GM06990 (cell line): Measurements from ENCODE around the gene C1orf122.

ENCODE experiments used
- DNase-seq: peaks from one replicate; pipeline ENCODE4 v3.0.0-alpha.2; 2011; ENCODE audit not compliant: insufficient read length; ENCODE audit errors: extremely low read depth
- H3K27me3 ChIP-seq: replicated peaks from 2 replicates; pipeline ENCODE4 v1.6.0; 2011; ENCODE audit warnings: low read length; ENCODE audit not compliant: control insufficient read depth, insufficient read depth
- H3K36me3 ChIP-seq: 2 replicates; pipeline ENCODE4 v1.5.1; 2011; ENCODE audit warnings: low read length; ENCODE audit not compliant: control insufficient read depth, insufficient read depth
- H3K4me3 ChIP-seq: replicated peaks from 2 replicates; pipeline ENCODE4 v1.5.1; 2011; ENCODE audit warnings: low read depth, mild to moderate bottlenecking, control low read depth, low read length
- TF ChIP-seq, protein P1 (sequence below): IDR thresholded peaks from 2 replicates; pipeline ENCODE4 v1.5.1; 2011; ENCODE audit warnings: low read length, control low read depth, mild to moderate bottlenecking, inconsistent platforms; ENCODE audit not compliant: insufficient read depth, poor library complexity, severe bottlenecking

The C1orf122 gene

GRCh38 chr1:37850352-37850955 is 42.9 kb downstream of the C1orf122 start:
- Histone ChIP-seq H3K4me3 (no peak overlapping the region), H3K27me3 (no peaks in the 10 kb centered on the region), H3K36me3 (peaks cover 6% of the 10 kb centered on the region)
- TF ChIP-seq, protein P1, sequence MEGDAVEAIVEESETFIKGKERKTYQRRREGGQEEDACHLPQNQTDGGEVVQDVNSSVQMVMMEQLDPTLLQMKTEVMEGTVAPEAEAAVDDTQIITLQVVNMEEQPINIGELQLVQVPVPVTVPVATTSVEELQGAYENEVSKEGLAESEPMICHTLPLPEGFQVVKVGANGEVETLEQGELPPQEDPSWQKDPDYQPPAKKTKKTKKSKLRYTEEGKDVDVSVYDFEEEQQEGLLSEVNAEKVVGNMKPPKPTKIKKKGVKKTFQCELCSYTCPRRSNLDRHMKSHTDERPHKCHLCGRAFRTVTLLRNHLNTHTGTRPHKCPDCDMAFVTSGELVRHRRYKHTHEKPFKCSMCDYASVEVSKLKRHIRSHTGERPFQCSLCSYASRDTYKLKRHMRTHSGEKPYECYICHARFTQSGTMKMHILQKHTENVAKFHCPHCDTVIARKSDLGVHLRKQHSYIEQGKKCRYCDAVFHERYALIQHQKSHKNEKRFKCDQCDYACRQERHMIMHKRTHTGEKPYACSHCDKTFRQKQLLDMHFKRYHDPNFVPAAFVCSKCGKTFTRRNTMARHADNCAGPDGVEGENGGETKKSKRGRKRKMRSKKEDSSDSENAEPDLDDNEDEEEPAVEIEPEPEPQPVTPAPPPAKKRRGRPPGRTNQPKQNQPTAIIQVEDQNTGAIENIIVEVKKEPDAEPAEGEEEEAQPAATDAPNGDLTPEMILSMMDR = no peak
- DNase-seq = no peak

DNA sequence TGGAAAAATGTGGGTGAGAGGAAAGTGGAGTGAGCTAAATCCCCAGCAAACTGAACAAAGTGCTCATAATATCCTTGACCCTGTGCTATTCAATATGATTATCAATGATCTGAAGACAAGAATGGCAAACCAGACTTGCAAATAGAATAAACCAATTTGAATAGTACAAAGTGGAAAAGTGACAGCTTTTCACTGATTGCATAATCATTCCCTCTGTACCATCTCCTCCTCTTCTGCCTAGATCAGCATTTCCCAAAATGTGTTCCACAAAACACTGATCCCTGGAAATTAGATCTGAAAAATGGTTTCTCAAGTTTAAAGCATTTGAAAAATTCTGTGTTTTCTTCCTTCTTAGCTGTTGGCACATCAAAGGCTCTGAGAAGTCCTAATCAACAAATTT is 43.7 kb downstream of the C1orf122 start:
- DNase-seq = no peak
- Histone ChIP-seq H3K27me3 (no peaks in the 10 kb centered on the region), H3K4me3 (no peak overlapping the region), H3K36me3 (peaks cover 6% of the 10 kb centered on the region)
- TF ChIP-seq, protein P1 = no peak

DNA sequence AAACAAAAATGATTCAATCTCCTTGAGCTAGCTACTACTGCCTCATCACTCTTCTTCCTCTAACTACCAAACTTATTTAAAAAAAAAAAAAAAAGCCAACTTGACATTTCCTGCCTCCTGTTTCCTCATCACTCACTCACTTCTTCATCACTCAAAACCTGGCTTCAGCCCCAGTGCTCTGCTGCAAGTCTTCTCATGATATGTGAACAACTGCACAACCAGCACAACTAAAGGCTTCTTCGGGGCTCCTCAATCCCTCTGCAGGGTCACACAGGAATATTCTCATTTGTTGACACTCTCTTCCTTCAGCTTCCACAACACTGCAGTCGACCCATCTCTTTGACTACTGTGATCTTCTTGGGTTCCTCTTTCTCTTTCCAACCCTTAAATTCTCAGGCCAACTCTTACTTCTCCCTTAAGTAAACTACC is 44.2 kb downstream of the C1orf122 start:
- TF ChIP-seq, protein P1 = no peak
- no peak for DNase-seq
- H3K36me3 ChIP-seq = peaks cover 6% of the 10 kb centered on the region
- no peaks in the 10 kb centered on the region for H3K27me3 ChIP-seq
- no peak overlapping the region for H3K4me3 ChIP-seq

- DNase-seq = no peak
- Histone ChIP-seq H3K36me3 (peaks cover 6% of the 10 kb centered on the region), H3K27me3 (no peaks in the 10 kb centered on the region), H3K4me3 (no peak overlapping the region)
- TF ChIP-seq, protein P1 = no peak
These were observed 45.6 kb downstream of the C1orf122 start for GRCh38 chr1:37853157-37853556.

GRCh38 chr1:37854406-37854805 is 46.8 kb downstream of the C1orf122 start:
- Histone ChIP-seq H3K4me3 (no peak overlapping the region), H3K36me3 (peaks cover 6% of the 10 kb centered on the region), H3K27me3 (no peaks in the 10 kb centered on the region)
- no peak for DNase-seq
- TF ChIP-seq, protein P1 = no peak
